Measurements from ENCODE around the gene ARL2BP.

Gene ARL2BP

GRCh38 chr16:57245472-57246113 lies 534 bp downstream of the ARL2BP start:
- Mint-ChIP-seq H3K4me1 (ENCODE audit: low read depth) (peaks cover 25% of the 10 kb centered on the region), H3K9me3 (no peaks in the 10 kb centered on the region), H3K4me3 (peak overlapping the region; percentile 95), H3K27ac (peak overlapping the region; percentile 69), H3K36me3 (ENCODE audit: low read depth) (peaks cover 17% of the 10 kb centered on the region), H3K27me3 (ENCODE audit: low read depth) (no peaks in the 10 kb centered on the region)
- DNase-seq (ENCODE audit: low spot score) = no peak

- H3K9me3 Mint-ChIP-seq = peaks cover 4% of the 10 kb centered on the region
- peaks cover under 1% of the 10 kb centered on the region for H3K4me1 Mint-ChIP-seq (ENCODE audit: low read depth)
- no peak for DNase-seq (ENCODE audit: low spot score)
- no peak overlapping the region for H3K27ac Mint-ChIP-seq
- no peaks in the 10 kb centered on the region for H3K27me3 Mint-ChIP-seq (ENCODE audit: low read depth)
- peaks cover 34% of the 10 kb centered on the region for H3K36me3 Mint-ChIP-seq (ENCODE audit: low read depth)
- no peak overlapping the region for H3K4me3 Mint-ChIP-seq
These were observed 6.3 kb downstream of the ARL2BP start for GRCh38 chr16:57251352-57251751.

DNA sequence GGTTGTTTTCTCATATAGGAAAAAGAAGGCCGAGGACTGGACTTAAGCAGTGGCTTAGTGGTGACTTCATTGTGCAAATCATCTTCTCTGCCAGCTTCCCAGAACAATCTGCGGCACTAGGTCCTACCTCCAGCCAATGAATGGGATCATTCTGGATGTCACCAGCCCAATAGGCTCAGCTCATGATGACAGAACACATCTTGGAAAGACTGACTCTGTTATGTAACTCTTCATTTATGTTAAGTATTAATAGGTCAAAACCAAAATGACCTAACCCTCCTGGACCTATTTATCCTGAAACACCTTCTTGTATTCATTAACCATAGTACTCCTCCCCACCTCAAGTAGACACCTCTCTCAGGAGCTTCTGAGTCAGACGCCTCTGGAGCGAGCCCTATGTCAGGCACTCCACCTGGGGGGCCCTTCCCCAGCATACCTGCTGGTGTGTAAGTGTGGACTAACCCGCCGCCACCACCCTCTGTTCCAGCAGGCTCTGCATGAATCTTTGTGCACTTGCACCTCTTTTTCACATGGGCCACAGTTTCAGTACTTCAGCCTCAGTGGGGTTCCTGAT lies 7.2 kb downstream of the ARL2BP start:
- no peak overlapping the region for H3K27ac Mint-ChIP-seq
- H3K9me3 Mint-ChIP-seq = peaks cover 4% of the 10 kb centered on the region
- H3K36me3 Mint-ChIP-seq (ENCODE audit: low read depth) = peaks cover 34% of the 10 kb centered on the region
- DNase-seq (ENCODE audit: low spot score) = no peak
- no peaks in the 10 kb centered on the region for H3K27me3 Mint-ChIP-seq (ENCODE audit: low read depth)
- H3K4me3 Mint-ChIP-seq = no peak overlapping the region
- H3K4me1 Mint-ChIP-seq (ENCODE audit: low read depth) = no peaks in the 10 kb centered on the region

DNA sequence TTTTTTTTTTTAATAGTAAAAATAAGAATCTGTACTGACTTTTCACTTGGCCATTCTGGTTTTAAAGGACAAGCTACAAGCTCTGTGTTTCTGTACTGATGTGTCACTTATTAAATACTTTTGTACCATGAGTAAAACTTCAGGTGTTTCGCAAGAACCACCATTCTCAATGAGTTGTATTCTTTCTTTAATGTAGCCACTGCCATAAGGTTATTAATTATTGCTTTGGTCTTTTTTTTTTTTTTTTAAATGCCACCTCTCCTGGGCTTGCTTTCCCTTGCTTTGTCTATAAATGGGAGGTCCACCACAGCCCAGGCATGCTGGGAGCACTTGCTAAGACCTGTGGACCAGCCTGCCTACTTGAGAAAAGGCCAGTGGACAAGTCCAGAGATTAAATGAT lies 8.4 kb downstream of the ARL2BP start:
- no peak overlapping the region for H3K27ac Mint-ChIP-seq
- no peak overlapping the region for H3K4me3 Mint-ChIP-seq
- H3K9me3 Mint-ChIP-seq = peaks cover 4% of the 10 kb centered on the region
- no peaks in the 10 kb centered on the region for H3K27me3 Mint-ChIP-seq (ENCODE audit: low read depth)
- no peak for DNase-seq (ENCODE audit: low spot score)
- peaks cover 32% of the 10 kb centered on the region for H3K36me3 Mint-ChIP-seq (ENCODE audit: low read depth)
- H3K4me1 Mint-ChIP-seq (ENCODE audit: low read depth) = no peaks in the 10 kb centered on the region

GRCh38 chr16:57255686-57256415 lies 10.8 kb downstream of the ARL2BP start:
- Mint-ChIP-seq H3K36me3 (ENCODE audit: low read depth) (peaks cover 21% of the 10 kb centered on the region), H3K27me3 (ENCODE audit: low read depth) (no peaks in the 10 kb centered on the region), H3K4me1 (ENCODE audit: low read depth) (peaks cover 9% of the 10 kb centered on the region), H3K4me3 (no peak overlapping the region), H3K9me3 (peaks cover 4% of the 10 kb centered on the region), H3K27ac (no peak overlapping the region)
- no peak for DNase-seq (ENCODE audit: low spot score)

DNA sequence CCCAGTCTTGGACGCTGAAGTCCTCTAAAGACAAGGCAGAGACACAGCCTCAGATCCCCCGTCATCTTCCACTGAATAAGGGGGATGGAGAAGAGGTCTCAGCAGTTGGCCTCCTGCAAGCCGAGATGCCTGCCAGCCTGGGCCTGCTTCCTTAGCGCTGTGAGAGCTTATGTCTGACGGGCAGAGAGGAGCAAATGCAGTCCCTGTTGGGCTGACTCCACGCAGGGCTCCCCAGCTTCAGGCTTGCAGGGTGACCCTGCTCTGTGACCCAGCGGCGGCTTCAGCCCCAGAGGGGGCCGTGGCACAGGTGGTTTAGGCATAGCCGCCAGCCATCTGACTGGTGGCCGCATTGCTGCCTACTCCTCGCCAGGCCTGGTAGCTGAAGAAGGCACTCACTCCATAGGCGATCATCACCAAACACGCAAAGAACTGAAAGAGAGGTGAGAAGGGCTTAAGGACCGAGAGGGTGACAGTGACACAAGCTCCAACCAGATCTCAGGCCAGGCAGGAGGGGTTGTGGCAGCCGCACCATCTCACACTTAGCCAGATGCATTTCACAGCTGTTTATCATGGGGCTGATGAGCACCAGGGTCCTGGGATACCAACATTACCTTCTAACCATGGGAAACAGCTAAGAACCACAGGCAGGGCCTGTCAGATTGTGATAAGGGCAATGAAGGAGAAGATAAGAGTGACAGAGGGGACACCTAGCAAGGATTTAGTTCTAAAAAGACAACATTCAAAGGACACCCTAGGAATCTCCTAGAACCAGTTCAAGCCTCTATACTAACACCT lies 11.7 kb downstream of the ARL2BP start:
- Mint-ChIP-seq H3K4me3 (no peak overlapping the region), H3K27ac (no peak overlapping the region), H3K27me3 (ENCODE audit: low read depth) (no peaks in the 10 kb centered on the region), H3K4me1 (ENCODE audit: low read depth) (peaks cover 9% of the 10 kb centered on the region), H3K36me3 (ENCODE audit: low read depth) (peaks cover 14% of the 10 kb centered on the region), H3K9me3 (peaks cover 4% of the 10 kb centered on the region)
- no peak for DNase-seq (ENCODE audit: low spot score)

DNA sequence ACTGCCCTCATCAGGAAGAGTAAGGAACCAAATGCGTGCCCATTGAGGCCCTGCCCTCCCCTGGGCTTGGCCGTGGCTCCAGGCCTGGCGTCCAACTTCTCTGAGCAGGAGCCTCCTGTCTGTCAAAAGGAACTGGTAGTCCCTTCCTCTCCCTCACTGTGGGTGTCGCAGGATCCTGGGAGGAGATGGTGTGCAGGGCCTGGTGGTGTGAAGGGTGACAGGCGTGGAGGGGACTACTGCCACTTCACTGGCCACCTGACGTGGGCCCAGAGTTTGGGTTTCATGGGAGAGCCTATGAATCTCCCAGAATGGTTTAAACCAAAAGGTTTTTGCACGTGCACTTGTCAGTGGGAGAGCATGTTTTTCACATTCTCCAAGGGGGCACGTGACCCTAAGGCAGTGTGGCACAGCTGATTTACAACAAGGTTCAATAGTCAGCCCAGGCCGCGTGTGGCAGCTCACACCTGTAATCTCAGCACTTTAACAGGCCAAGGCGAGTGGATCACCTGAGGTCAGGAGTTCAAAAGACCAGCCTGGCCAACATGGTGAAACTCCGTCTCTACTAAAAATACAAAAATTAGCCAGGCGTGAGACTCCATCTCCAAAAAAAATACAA lies 12.5 kb downstream of the ARL2BP start:
- Mint-ChIP-seq H3K4me3 (no peak overlapping the region), H3K9me3 (no peaks in the 10 kb centered on the region), H3K36me3 (ENCODE audit: low read depth) (peaks cover 7% of the 10 kb centered on the region), H3K4me1 (ENCODE audit: low read depth) (peaks cover 9% of the 10 kb centered on the region), H3K27me3 (ENCODE audit: low read depth) (no peaks in the 10 kb centered on the region), H3K27ac (no peak overlapping the region)
- DNase-seq (ENCODE audit: low spot score) = no peak

DNA sequence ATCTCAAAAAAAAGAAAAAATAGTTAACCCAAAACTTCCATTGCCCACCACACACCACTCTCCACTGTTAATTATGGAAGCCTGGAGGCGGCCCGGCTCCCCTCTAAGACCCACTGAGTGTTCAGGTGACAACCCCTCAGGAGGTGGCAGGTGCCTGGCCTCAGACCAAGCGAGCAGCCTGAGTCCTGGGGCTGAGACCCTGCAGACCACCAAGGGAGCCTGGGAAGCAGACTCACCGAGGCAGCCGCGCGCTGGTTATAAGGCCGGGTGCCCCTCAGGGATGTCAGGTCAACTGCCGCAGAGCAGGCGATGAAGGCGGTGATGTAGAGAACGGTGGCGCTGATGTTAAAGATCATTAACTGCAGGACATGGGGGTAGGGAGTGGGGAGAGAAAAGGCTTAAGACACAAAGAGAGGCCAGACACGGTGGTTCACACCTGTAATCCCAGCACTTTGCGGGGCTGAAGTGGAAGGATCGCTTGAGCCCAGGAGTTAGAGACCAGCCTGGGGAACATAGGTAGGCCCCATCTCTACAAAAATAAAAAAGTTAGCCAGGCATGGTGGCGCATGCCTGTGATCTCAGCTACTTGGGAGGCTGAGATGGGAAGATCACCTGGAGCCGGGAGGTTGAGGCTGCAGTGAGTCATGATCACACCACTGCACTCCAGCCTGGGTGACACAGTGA lies 13.3 kb downstream of the ARL2BP start:
- Mint-ChIP-seq H3K9me3 (no peaks in the 10 kb centered on the region), H3K4me1 (ENCODE audit: low read depth) (peaks cover 9% of the 10 kb centered on the region), H3K4me3 (no peak overlapping the region), H3K27me3 (ENCODE audit: low read depth) (no peaks in the 10 kb centered on the region), H3K36me3 (ENCODE audit: low read depth) (peaks cover 1% of the 10 kb centered on the region), H3K27ac (no peak overlapping the region)
- DNase-seq (ENCODE audit: low spot score) = no peak

DNA sequence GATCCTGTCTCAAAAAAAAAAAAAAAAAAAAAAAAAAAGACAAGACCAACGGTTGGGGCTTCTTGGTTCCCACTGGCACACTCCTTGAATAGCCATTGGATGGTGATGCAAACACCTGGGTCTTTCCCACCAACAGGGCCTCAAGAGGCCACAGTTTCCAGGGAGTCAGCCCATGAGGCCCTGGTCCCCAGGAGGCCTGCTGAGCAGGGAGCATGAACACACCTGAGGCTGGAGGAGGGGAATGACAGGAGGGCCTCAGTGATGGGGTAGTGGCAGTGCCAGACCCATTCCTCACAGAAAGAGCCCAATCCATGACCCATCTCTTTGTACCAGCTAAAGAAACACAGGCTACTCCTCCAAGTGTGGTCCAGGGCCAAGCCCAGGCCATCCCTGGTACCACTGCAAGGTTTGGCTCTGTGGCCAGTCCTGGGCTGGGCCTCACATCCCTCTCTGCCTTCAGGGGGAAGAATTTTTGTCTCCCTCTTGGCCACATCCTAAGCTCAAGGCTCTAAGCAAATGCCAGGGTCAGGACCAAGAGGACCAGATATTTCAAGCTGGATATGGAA lies 13.9 kb downstream of the ARL2BP start:
- H3K9me3 Mint-ChIP-seq = no peaks in the 10 kb centered on the region
- no peaks in the 10 kb centered on the region for H3K27me3 Mint-ChIP-seq (ENCODE audit: low read depth)
- peaks cover 1% of the 10 kb centered on the region for H3K36me3 Mint-ChIP-seq (ENCODE audit: low read depth)
- no peak overlapping the region for H3K27ac Mint-ChIP-seq
- DNase-seq (ENCODE audit: low spot score) = no peak
- peaks cover 9% of the 10 kb centered on the region for H3K4me1 Mint-ChIP-seq (ENCODE audit: low read depth)
- no peak overlapping the region for H3K4me3 Mint-ChIP-seq

DNA sequence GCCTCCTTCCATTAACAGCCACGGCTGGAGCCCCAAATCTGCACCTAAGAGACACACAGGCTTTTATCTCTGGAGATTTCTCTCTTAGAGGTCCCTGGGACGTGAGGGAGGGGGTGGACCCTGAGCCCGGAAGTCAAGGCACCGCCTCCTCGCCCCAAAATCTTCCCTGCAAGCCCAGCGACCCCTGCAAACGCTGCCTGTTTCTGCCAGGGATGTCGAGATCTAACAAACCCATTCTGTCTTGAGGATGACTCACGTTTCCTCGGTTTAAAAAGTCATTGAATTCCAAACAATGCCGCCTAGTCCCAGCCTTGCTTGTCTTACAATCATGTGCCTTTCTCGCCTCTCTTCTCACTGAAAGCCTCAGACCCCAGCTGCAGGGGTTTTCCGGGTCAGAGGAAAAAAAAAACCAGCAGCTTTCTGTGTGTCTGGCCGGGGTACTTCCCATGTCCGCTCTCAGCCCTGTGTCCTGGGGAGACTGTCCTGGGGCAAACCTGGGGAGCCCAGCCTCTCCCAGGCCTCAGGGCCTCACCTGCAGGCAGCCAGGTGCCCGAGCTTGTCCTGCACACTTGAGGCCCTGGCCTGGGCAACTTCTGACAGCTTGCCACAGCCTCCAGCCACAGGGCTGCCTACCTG lies 15.4 kb downstream of the ARL2BP start:
- peak overlapping the region; percentile 34 for H3K4me3 Mint-ChIP-seq
- peaks cover 12% of the 10 kb centered on the region for H3K4me1 Mint-ChIP-seq (ENCODE audit: low read depth)
- H3K36me3 Mint-ChIP-seq (ENCODE audit: low read depth) = no peaks in the 10 kb centered on the region
- peak overlapping the region; percentile 44 for H3K27ac Mint-ChIP-seq
- peak; percentile 11 for DNase-seq (ENCODE audit: low spot score)
- H3K9me3 Mint-ChIP-seq = no peaks in the 10 kb centered on the region
- no peaks in the 10 kb centered on the region for H3K27me3 Mint-ChIP-seq (ENCODE audit: low read depth)

- H3K4me1 Mint-ChIP-seq (ENCODE audit: low read depth) = peaks cover 23% of the 10 kb centered on the region
- no peaks in the 10 kb centered on the region for H3K36me3 Mint-ChIP-seq (ENCODE audit: low read depth)
- no peak for DNase-seq (ENCODE audit: low spot score)
- H3K27me3 Mint-ChIP-seq (ENCODE audit: low read depth) = no peaks in the 10 kb centered on the region
- peak overlapping the region; percentile 8 for H3K27ac Mint-ChIP-seq
- no peak overlapping the region for H3K4me3 Mint-ChIP-seq
- H3K9me3 Mint-ChIP-seq = no peaks in the 10 kb centered on the region
These were observed 16.7 kb downstream of the ARL2BP start for GRCh38 chr16:57261806-57262205.

GRCh38 chr16:57262841-57263540 lies 17.9 kb downstream of the ARL2BP start:
- Mint-ChIP-seq H3K27me3 (ENCODE audit: low read depth) (no peaks in the 10 kb centered on the region), H3K4me3 (no peak overlapping the region), H3K9me3 (no peaks in the 10 kb centered on the region), H3K36me3 (ENCODE audit: low read depth) (no peaks in the 10 kb centered on the region), H3K4me1 (ENCODE audit: low read depth) (peaks cover 32% of the 10 kb centered on the region), H3K27ac (peak overlapping the region; percentile 35)
- no peak for DNase-seq (ENCODE audit: low spot score)

All from T-helper 2 cell treated with Interferon-gamma antibody and Interleukin-4, amounts not matched to agents 5 μg/mL and 100 μg/mL, for 36 hours (primary cell).